Brain pericyte (primary cell): ENCODE measurements around the gene C9orf43.
A peak's percentile ranks its signal among the peaks of the same experiment; 100 is the strongest.
"Not testable (repeated sequence)": the region's sequence is repeated elsewhere in the genome, so short reads cannot be mapped to it uniquely, and the experiment has no call there.

ENCODE experiments used
- DNase-seq: peaks from one replicate; pipeline ENCODE4 v3.0.0-alpha.2; 2012; ENCODE audit warnings: low read depth, low spot score

C9orf43 gene

GRCh38 chr9:113410207-113410864, at the start of gene C9orf43, which contains the start of gene POLE3:
C9orf43 (plus strand) TSS chr9:113410747; CDS start chr9:113413494, 2,747 bp downstream.
POLE3 (minus strand) TSS chr9:113410675; CDS start chr9:113410293, 382 bp downstream.
- peak; percentile 95 for DNase-seq

- DNase-seq = no peak
These were observed 49.1 kb upstream of the C9orf43 start for GRCh38 chr9:113361304-113362018.

GRCh38 chr9:113363336-113363735, 47.2 kb upstream of the C9orf43 start:
- no peak for DNase-seq

- no peak for DNase-seq
These were observed 45.6 kb upstream of the C9orf43 start for GRCh38 chr9:113364951-113365350.

- DNase-seq = not testable (repeated sequence)
These were observed 44.9 kb upstream of the C9orf43 start for GRCh38 chr9:113365652-113366051.

- no peak for DNase-seq
These were observed 42.1 kb upstream of the C9orf43 start for GRCh38 chr9:113368348-113368981.

- DNase-seq = no peak
These were observed 41.3 kb upstream of the C9orf43 start for GRCh38 chr9:113368982-113369854.

- no peak for DNase-seq
These were observed 40.7 kb upstream of the C9orf43 start for GRCh38 chr9:113369855-113370140.

GRCh38 chr9:113370806-113371325, 39.7 kb upstream of the C9orf43 start:
- DNase-seq = no peak

- no peak for DNase-seq
These were observed 38.5 kb upstream of the C9orf43 start for GRCh38 chr9:113372059-113372458.

- no peak for DNase-seq
These were observed 37.3 kb upstream of the C9orf43 start for GRCh38 chr9:113373256-113373655.

GRCh38 chr9:113373676-113374392, 36.7 kb upstream of the C9orf43 start:
- no peak for DNase-seq

- DNase-seq = no peak
These were observed 35.2 kb upstream of the C9orf43 start for GRCh38 chr9:113375057-113376023.

GRCh38 chr9:113376634-113377567, 33.6 kb upstream of the C9orf43 start, which contains the start of gene HDHD3:
HDHD3 (minus strand) TSS chr9:113376986; CDS start chr9:113374354, 2,632 bp downstream.
- DNase-seq = peak; percentile 22

GRCh38 chr9:113379094-113379828, 31.3 kb upstream of the C9orf43 start:
- DNase-seq = not testable (repeated sequence)

- DNase-seq = not testable (repeated sequence)
These were observed 30.7 kb upstream of the C9orf43 start for GRCh38 chr9:113379829-113380210.

GRCh38 chr9:113380869-113381378, 29.6 kb upstream of the C9orf43 start:
- no peak for DNase-seq

GRCh38 chr9:113381441-113381840, 29.1 kb upstream of the C9orf43 start:
- not testable (repeated sequence) for DNase-seq
